HG02678 (cell line): ENCODE measurements around the gene CENPB.
"Not testable (repeated sequence)": the region's sequence is repeated elsewhere in the genome, so short reads cannot be mapped to it uniquely, and the experiment has no call there.

Experiments used
- ATAC-seq: cut with Tn5 transposase; IDR thresholded peaks from one replicate; pipeline ENCODE4 v1.9.1; 2021; ENCODE audit warnings: mild to moderate bottlenecking, moderate library complexity; ENCODE audit not compliant: unreplicated experiment

CENPB gene

DNA sequence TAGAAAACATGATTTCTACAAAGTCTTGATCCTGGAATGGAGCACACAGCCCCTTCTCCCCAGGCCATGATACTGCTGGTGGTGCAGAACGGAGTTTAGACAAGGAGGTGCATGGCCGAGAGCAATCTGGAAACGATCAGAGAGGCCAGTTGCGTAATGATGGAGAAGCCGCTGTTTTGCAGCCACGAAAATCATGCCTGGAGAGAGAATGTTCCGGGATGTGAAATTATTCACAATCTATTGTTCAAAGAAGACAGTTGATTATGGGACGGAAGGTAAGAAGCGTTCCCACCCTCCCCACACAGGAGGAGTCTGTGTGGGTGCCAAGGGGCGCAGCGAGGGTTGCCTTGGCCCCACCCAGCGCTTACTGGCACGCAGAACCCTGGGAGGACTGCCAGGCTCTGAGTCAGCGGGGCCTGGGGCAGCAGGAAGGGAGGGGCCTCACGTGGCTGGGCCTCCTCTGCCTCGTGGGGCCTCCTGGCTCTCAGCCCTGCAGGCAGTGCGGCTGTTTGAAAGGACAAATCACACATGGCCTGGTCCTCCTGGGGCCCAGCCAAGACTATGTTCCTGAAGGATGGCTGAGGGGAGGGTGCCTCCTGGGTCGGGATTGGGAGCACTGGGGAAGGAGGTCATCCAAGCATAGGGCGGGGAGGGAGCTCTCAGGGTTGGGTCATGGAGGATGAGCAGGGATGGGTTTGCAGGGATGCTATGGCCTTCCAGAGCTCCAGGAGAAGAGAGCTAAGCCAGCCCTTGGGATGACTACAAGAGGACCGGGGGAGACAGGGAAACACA, 25.1 kb upstream of the CENPB start:
- peak; percentile 53 for ATAC-seq

DNA sequence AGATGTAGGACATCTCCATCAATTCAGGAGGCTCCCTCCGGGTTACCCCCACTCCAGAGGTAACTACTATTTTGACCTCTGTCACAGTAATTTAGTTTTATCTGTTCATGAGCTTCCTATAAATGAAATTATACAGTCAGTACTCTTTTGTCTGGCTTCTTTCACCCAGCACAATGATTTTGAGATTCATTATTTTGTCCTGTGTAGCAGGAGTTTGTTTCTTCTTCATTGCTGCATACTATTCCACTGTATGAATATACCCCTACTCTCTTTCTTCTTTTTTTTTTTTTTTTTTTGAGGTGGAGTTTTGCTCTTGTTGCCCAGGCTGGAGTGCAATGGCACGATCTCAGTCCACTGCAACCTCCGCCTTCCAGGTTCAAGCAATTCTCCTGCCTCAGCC, 22.0 kb upstream of the CENPB start:
- ATAC-seq: no peak

DNA sequence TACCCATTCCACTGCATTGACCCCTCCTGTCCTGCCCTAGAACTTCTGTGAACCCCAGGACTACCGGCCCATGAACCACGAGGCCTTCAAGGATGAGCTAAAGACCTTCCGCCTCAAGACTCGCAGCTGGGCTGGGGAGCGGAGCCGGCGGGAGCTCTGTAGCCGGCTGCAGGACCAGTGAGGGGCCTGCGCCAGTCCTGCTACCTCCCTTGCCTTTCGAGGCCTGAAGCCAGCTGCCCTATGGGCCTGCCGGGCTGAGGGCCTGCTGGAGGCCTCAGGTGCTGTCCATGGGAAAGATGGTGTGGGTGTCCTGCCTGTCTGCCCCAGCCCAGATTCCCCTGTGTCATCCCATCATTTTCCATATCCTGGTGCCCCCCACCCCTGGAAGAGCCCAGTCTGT, 18.2 kb upstream of the CENPB start:
- ATAC-seq: no peak

DNA sequence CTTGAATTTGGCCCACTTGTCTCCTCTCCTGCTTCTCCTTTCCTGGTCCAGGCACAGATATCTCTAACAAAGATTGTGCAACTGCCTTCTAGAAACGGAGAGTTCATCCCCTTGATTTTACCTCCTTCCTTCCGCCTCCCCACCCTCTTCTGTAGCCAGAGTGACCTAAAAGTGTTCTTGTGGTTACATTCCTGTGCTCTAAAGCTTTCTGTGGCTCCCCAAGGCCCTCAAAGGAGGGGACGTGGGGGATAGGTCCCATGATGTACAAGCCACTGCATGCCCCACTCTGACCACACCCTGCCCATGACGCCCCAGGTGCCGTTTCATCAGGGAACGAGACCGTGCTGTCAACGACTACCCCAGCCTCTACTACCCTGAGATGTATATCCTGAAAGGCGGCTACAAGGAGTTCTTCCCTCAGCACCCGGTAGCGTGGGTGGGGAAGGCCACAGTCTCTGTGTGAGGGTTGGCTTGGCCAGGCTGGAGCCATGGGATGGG, 17.8 kb upstream of the CENPB start:
- no peak for ATAC-seq

DNA sequence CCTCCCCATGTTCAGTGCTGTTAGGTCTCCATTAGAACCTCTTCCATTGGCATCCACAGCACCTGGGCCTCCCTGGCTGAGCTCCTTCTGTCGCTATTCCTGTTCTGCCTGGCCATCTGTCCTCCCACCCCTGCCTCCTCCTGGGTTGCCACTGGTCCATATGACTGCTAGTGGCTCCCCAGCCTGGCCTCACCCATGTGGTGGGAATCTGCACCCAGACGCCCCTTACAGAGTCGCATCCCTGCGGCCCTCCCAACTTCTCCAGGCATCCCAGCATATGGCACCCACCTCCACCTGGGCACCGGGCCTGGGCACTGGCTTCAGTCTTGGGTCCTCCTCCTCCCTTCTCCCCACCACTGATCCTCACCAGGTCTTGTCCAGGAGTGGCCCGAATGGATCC, 17.3 kb upstream of the CENPB start:
- ATAC-seq: no peak

DNA sequence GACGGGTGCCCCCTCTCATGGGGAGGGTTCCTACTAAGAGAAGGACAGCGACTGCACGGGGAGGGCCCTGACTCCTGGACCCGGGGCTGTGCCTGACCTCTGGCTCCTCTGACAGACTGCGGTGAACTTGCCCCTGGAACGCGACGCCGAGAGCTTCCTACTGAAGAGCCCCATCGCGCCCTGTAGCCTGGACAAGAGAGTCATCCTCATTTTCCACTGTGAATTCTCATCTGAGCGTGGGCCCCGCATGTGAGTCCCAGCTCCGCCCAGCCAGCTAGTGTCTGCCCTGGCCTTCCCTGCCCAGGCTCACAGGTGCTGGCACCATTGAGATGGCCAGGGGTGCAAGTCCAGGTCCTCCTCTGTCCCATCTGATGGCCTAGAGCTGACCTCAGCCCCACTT, 16.7 kb upstream of the CENPB start:
- ATAC-seq: no peak

DNA sequence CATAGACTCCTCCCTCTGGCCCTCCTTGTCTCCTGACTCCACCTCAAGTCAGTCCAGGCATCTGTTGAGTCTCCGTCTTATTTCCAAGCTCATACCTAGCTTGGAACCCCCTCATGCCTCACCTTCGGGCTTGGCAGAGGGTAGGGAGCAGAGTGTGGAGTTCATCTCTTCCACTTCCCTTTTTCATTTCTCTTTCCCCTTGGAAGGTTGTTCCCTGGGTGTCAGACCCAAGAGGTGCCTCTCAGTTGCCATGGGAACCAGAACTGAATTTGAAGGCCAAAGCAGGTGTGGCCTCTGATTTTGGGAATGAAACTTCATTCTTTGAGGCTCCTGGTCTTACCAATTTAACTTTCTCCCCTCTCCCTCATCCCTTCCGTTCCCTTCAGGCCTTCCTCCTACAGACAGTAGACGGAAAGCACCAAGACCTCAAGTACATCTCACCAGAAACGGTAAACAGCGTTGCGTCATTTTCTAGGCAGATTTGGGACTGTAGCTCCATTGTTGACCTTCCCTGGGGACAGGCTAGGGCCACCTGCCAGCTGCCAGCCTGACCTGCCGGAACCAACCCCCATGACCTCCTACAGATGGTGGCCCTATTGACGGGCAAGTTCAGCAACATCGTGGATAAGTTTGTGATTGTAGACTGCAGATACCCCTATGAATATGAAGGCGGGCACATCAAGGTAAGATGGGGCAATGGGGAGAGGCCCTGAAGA, 16.1 kb upstream of the CENPB start:
- ATAC-seq: no peak

DNA sequence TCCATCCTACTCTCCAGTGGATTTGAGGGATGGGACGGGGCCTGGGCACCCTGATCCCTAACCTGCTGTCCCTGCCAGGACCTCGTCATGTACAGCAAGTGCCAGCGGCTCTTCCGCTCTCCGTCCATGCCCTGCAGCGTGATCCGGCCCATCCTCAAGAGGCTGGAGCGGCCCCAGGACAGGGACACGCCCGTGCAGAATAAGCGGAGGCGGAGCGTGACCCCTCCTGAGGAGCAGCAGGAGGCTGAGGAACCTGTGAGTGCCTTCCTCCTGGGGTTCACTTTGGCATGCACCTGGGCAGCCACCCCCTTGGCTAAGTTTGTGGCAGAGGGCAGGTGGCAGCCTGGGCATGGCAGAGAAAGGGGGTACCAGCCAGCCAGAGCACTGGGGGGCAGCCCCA, 15.3 kb upstream of the CENPB start:
- no peak for ATAC-seq

DNA sequence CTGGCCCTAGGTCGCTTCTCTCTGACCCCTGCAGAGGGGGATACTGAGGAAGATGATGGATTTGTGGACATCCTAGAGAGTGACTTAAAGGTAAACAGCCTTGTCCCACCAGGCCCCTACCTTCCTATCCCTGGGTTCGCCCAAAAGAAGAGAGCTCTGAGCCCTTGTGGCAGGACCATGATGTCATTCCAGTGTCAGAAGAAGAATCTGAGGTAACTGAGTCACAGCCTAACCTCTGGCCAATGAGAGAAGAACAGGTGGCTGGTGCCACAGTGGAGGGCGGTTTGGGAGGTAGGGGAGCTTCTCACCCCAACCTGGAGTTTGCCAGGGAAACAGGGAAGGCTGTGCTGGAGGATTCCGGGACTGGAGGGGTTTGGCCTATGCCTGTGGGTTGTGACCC, 14.8 kb upstream of the CENPB start:
- ATAC-seq: no peak

DNA sequence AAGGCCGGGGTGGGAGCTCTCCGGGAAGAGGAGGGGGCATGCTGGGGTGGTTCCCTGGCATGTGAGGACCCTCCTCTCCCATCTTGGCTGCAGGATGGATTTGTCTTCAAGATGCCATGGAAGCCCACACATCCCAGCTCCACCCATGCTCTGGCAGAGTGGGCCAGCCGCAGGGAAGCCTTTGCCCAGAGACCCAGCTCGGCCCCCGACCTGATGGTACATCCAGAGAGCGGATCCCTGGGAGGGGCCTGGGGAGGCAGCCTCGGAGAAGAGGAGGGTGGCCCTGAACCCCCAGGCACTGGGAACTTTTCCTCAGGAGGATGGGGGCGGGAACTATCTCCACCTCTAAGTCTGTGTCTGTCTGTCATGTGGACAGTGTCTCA, 14.3 kb upstream of the CENPB start:
- no peak for ATAC-seq

DNA sequence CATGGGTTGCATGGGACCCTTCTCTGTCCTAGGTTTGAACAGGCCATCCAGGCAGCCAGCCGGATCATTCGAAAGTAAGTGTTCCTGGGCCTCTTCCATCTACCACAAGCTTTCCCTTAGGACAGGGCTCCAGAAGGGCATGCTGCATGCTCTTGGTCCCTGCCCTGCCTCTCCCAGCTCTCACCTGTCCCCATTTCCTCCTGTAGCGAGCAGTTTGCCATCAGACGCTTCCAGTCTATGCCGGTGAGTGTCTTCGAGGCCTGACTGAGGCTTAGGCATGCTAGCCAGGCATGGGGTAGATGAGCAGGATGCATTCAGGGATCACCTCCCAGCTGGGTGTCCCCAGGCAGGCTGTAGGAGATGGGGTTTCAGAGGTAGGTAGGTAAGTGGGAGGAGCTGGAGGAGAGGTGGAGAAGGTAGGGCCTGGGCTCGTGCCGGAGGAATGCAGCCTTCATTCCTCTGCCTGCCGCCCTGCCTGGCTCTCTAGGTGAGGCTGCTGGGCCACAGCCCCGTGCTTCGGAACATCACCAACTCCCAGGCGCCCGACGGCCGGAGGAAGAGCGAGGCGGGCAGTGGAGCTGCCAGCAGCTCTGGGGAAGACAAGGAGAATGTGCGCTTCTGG, 13.8 kb upstream of the CENPB start:
- ATAC-seq: no peak

DNA sequence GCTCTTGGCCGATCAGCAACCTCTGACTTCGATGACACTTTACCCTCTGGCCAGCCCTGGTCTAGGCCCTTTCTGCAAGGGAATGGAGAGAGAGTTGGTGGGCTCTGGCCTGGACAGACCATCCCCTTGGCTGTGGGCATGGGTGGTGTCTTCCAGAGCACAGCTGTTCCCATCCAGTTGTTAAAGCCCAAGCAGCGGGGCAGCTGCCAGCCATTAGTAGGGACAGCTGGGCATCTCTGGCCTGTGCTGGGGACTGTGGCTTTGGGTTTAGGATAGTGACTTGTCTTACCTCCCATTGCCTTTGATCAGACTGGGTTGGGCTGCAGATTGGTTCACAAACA, 12.3 kb upstream of the CENPB start:
- no peak for ATAC-seq

DNA sequence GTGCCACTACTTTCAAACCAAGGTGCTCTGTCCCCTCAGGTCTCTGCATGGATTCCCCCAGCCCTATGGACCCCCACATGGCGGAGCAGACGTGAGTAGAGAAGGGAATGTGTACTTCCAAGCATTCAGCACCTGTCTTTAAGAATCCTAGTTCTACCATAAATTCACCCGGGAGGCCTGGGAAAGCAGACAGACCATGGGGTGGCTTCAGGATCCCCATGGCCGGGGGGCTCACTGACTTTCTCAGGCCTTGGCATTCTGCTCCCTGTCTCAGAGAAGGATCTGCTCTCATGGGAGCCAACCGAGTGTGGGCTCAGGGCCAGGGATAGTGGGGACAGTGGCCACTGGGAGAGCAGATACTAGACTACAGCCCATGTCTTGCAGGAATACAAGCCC, 11.8 kb upstream of the CENPB start:
- ATAC-seq: no peak

DNA sequence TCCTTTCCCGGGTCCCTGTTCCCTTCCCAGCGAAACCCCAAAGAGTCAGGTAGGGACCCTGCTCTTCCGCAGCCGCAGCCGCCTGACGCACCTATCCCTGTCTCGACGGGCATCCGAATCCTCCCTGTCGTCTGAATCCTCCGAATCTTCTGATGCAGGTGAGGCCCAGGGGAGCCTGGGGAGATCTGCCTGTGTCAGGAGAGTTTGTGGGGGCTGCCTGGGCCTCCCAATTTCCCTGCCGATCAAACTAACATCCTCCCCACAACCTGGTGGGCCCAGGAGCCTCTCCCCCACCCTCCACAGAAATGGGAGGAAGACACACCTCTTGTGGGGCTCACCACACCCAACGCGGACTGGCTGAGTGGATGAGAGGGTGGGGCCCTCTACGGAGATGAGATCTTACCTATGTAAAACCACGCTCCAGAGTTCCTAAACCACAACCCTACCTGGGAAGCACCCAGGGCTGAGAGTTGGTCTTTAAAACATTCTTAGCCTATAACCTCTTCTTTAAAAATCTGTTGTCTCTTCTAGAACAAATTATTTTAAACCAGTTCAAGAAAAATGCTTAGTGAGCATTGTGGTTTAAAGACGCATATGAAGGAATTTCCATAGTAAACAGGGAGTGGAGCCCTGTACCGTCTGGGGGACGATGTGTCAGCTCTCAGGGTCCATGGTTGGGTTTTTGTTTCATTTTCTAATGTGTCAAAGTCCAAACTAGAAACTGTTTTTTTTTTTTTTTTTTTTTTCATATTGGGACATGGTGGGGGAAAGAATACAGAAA, 11.2 kb upstream of the CENPB start:
- ATAC-seq: no peak

DNA sequence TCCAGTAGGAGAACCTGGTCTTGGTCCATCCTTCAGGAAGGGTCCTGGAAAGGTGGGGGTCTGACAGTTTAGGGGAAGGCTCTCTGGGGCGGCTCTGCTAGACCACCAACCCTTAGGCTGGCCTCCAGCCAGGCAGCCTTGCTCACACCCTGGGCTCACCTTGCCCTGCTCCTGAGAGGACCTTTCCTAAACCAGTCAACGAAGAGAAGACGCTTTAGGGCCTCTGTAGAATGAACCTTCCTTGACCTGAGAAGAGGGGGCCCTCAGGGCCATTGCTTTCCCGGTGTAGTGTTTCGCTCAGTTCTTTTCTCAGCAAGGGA, 10.6 kb upstream of the CENPB start:
- ATAC-seq: no peak

DNA sequence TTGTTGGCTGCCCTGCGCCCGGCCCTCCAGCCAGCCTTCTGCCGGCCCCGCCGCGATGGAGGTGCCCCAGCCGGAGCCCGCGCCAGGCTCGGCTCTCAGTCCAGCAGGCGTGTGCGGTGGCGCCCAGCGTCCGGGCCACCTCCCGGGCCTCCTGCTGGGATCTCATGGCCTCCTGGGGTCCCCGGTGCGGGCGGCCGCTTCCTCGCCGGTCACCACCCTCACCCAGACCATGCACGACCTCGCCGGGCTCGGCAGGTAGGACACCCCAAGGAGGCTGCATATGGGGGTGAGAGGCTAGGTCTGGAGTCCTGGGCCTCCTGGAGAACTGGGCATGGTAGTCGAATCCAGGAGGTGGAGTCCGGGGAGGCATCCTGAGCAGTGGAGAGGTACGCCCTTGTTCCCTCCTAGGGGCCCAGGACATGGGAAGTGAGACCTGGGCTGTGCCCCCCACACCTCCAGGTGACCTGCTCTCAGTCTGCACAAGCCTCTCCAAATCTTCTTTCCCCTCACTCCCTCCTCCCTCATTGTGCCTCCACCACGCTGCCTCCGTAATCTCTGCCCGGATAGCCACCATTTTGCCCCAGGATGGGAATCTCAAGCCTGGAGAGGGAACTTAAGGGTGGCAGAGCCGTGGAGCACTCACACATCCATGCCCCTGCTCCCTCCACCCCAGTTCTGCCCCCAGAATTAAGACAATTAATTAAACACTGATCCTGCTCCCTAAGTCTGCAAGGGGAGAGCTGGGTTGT, 10.1 kb upstream of the CENPB start:
- ATAC-seq: no peak

DNA sequence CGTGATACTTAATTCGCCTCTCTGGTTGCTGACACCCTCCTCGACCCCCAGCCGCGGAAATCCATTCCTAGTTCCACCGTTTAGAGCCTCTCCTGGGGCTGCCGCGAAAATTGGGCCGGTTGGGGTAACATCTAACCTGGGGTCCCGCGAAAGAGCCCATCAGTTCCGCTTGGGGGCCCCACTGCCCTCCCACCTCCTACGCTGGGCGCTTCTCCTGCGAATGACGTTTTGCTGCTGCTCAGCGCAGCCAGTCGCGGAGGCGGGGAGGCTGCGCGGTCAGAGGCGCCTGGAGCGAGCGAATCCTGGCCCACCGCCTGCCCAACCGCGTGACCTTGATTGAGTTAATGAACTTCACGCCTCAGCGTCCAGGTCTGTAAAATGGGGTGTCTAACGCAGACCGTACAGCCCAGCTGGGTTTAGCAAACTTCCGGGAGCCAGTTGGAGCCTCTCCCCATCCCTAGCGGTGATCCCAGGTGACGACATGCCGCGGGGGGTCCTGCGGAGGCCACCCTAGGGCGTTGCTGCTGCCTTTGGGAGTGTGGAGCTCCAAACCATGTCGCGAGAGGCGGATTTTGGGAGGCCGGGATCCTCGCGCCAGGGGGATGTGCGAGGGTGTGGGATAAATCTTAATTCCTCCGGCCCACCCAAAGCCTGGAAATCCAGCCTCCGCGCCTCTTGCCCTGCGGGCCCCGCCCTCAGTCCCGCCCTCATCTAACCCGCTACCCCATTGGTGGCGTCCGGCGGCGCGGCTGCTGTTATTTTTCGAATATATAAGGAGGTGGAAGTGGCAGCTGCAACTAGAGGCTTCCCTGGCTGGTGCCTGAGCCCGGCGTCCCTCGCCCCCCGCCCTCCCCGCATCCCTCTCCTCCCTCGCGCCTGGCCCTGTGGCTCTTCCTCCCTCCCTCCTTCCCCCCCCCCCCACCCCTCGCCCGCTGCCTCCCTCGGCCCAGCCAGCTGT, 9.2 kb upstream of the CENPB start, which contains the start of gene CDC25B:
CDC25B (plus strand) TSS at position 800 of the 958 bp plus-strand sequence. CDS start 222 bp downstream, outside the sequence.
- ATAC-seq: peak; percentile 66

DNA sequence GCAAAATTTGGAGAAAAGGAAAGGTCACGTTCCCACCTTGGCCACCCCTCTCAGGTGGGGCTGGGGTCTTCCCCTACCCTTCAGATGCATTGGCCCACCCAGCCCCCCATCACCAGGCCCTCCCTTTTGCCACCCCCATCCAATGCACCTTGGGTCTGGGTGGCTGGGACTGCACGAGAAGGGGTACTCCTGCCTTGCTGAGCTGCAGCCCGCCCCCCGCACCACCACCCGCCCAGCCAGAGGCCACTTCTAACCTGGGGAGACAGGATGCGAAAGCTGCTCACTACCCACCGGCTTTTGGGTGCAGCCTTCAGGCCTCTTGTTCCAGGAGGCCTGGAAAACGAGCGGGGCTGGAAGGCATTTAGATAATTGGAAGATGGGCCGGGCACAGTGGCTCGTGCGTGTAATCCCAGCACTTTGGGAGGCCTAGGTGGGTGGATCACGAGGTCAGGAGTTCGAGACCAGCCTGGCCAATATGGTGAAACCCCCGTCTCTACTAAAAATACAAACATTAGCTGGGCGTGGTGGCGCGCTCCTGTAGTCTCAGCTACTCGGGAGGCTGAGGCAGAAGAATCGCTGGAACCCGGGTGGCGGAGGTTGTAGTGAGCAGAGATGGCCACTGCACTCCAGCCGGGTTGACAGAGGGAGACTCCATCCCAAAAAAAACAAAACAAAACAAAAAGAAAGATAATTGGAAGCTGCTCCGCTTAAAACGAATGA, 8.3 kb upstream of the CENPB start:
- no peak for ATAC-seq

DNA sequence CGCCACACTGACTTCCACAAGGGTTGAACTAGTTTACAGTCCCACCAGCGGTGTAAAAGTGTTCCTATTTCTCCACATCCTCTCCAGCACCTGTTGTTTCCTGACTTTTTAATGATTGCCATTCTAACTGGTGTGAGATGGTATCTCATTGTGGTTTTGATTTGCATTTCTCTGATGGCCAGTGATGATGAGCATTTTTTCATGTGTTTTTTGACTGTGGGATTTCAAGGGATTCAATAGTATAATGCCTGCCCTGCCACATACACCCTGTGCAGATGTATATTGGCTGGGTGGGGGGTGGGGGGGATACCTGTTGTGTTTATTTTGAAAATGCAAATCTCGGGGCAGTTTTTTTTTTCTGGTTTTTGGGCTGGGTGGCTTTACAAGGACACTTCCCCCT, 7.6 kb upstream of the CENPB start:
- not testable (repeated sequence) for ATAC-seq
